MM.1S (cell line): ENCODE data around the gene GNA14.

Experiments used
- DNase-seq: peaks from one replicate; pipeline ENCODE4 v3.0.0-alpha.2; 2015
- H2AFZ ChIP-seq: fragments of 300-600 bp; sonication (generic); 2 replicates; pipeline ENCODE4 v1.6.0; 2016; ENCODE audit warnings: antibody characterized with exemption, low read length
- H3F3A ChIP-seq: fragments of 300-600 bp; sonication (generic); 2 replicates; pipeline ENCODE4 v1.6.1; 2016; ENCODE audit warnings: mild to moderate bottlenecking, antibody characterized with exemption, low read length, moderate library complexity, mixed read lengths; ENCODE audit not compliant: insufficient read depth
- H3K27ac ChIP-seq: fragments of 300-600 bp; sonication (generic); 2 replicates; pipeline ENCODE4 v1.5.1; 2016; ENCODE audit warnings: mild to moderate bottlenecking, low read length
- H3K27me3 ChIP-seq: fragments of 300-600 bp; sonication (generic); replicated peaks from 2 replicates; pipeline ENCODE4 v1.6.0; 2016; ENCODE audit warnings: low read length; ENCODE audit not compliant: insufficient read depth
- H3K36me3 ChIP-seq: fragments of 300-600 bp; sonication (generic); replicated peaks from 2 replicates; pipeline ENCODE4 v1.6.1; 2016; ENCODE audit warnings: mild to moderate bottlenecking, low read length, mixed read lengths; ENCODE audit not compliant: insufficient read depth
- H3K4me1 ChIP-seq: fragments of 300-600 bp; sonication (generic); 2 replicates; pipeline ENCODE4 v1.6.1; 2016; ENCODE audit warnings: low read length, mixed read lengths
- H3K4me2 ChIP-seq: fragments of 300-600 bp; sonication (generic); 2 replicates; pipeline ENCODE4 v1.6.0; 2016; ENCODE audit warnings: low read depth, low read length
- H3K4me3 ChIP-seq: fragments of 300-600 bp; sonication (generic); 2 replicates; pipeline ENCODE4 v1.5.1; 2016; ENCODE audit warnings: low read length, mixed read lengths
- H3K79me2 ChIP-seq: fragments of 300-600 bp; sonication (generic); 2 replicates; pipeline ENCODE4 v1.6.1; 2016; ENCODE audit warnings: mixed run types, low read length, mixed read lengths
- H3K9ac ChIP-seq: fragments of 300-600 bp; sonication (generic); 2 replicates; pipeline ENCODE4 v1.6.1; 2016; ENCODE audit warnings: low read length, mixed read lengths
- H3K9me2 ChIP-seq: fragments of 300-600 bp; sonication (generic); replicated peaks from 2 replicates; pipeline ENCODE4 v1.6.1; 2016; ENCODE audit warnings: mild to moderate bottlenecking, low read length, mixed read lengths; ENCODE audit not compliant: insufficient read depth
- H3K9me3 ChIP-seq: fragments of 300-600 bp; sonication (generic); replicated peaks from 2 replicates; pipeline ENCODE4 v1.6.1; 2016; ENCODE audit warnings: mild to moderate bottlenecking, low read length, mixed read lengths; ENCODE audit not compliant: insufficient read depth
- H4K20me1 ChIP-seq: fragments of 300-600 bp; sonication (generic); 2 replicates; pipeline ENCODE4 v1.6.1; 2016; ENCODE audit warnings: mild to moderate bottlenecking, low read length, moderate library complexity, mixed read lengths; ENCODE audit not compliant: insufficient read depth
- EZH2 ChIP-seq: fragments of 300-600 bp; sonication (generic); optimal IDR thresholded peaks from 2 replicates; pipeline ENCODE3; 2017; ENCODE audit warnings: low read depth, mild to moderate bottlenecking, antibody characterized with exemption, low read length, mixed read lengths
- EZH2phosphoT487 ChIP-seq: fragments of 300-600 bp; sonication (generic); IDR thresholded peaks from 2 replicates; pipeline ENCODE4 v1.6.1; 2018; ENCODE audit warnings: antibody characterized with exemption, low read length
- TF ChIP-seq, protein P1 (sequence below): fragments of 300-600 bp; sonication (generic); IDR thresholded peaks from 2 replicates; pipeline ENCODE4 v1.5.1; 2016; ENCODE audit warnings: antibody characterized with exemption, low read length, mixed read lengths

Gene GNA14

DNA sequence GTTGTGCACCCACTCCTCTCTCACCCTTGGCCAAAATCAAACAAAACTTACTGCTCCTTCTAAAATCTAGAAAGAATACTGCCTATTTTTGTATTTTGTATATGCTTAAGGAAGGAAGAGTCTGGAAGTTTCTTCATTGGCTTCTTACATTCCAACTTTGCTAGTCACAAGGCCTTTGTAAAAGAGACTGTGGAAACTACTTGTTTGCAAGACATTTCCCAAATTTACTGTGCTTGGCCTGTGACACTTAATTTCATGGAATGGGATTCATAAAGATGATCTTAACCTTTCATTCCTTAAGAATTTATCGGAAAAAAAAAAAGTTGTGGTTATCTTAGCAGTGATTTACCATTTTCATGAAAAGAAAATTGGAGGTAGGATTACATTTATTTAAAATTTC is 261.9 kb downstream of the GNA14 start:
- H3K9me3 ChIP-seq: no peaks in the 10 kb centered on the region
- H3K9me2 ChIP-seq: no peaks in the 10 kb centered on the region
- no peaks in the 10 kb centered on the region for H3F3A ChIP-seq
- no peak overlapping the region for H2AFZ ChIP-seq
- no peaks in the 10 kb centered on the region for H3K27me3 ChIP-seq
- no peaks in the 10 kb centered on the region for H4K20me1 ChIP-seq
- H3K4me3 ChIP-seq: no peak overlapping the region
- no peak overlapping the region for H3K4me2 ChIP-seq
- no peak overlapping the region for H3K27ac ChIP-seq
- H3K4me1 ChIP-seq: no peaks in the 10 kb centered on the region
- TF ChIP-seq, protein P1, sequence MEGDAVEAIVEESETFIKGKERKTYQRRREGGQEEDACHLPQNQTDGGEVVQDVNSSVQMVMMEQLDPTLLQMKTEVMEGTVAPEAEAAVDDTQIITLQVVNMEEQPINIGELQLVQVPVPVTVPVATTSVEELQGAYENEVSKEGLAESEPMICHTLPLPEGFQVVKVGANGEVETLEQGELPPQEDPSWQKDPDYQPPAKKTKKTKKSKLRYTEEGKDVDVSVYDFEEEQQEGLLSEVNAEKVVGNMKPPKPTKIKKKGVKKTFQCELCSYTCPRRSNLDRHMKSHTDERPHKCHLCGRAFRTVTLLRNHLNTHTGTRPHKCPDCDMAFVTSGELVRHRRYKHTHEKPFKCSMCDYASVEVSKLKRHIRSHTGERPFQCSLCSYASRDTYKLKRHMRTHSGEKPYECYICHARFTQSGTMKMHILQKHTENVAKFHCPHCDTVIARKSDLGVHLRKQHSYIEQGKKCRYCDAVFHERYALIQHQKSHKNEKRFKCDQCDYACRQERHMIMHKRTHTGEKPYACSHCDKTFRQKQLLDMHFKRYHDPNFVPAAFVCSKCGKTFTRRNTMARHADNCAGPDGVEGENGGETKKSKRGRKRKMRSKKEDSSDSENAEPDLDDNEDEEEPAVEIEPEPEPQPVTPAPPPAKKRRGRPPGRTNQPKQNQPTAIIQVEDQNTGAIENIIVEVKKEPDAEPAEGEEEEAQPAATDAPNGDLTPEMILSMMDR: no peak
- TF ChIP-seq EZH2phosphoT487 (no peak), EZH2 (no peak)
- H3K9ac ChIP-seq: no peak overlapping the region
- H3K79me2 ChIP-seq: no peaks in the 10 kb centered on the region
- H3K36me3 ChIP-seq: 0 out of 2 replicates have a peak, but pooled peaks cover 3% of the 10 kb centered on the region
- DNase-seq: no peak

DNA sequence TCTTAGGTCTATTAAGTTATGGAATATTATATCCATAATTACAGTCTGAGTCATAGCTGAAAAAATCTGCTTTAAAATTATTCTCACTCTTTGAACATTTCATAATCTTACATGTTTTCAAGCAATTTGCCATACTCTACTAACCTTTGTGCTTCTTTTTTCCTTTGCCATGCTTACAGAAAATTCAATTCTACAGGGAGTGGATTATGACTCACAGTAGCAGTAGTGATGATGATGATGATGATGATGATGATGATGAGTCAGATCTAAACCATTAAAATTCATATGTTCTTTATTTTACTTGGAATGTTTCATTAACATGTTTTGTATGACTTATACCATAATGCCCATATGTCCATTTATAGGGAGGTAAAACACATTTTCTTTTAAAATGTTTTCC is 263.7 kb downstream of the GNA14 start:
- no peak overlapping the region for H3K4me2 ChIP-seq
- no peak overlapping the region for H3K9ac ChIP-seq
- no peak for TF ChIP-seq EZH2phosphoT487
- TF ChIP-seq EZH2: no peak
- TF ChIP-seq, protein P1: no peak

DNA sequence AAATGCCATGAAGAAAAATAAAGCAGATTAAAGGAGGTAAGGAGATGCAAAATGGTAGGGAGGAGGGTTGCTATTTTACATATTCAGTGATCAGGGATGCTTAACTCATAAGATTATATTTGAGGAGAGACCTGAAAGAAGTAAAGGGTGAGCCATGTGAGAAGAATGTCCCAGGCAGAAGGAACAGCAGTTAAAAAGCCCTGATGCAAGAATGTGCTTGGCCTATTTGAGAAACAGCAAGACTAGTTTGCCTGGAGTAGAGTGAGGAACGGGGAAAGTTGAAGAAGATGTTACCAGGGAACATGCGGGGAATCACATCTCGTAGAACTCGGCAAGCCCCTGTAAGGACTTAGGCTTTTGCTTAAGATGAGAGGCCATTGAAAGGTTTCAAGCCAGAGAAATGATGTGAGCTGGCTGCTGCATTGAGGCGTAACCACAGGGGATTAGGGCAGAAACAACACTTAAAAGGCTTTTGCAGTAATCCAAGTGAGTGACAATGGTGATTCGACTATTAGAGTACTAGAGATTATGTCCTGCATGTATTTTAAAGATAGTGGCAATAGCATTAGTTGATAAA is 272.1 kb downstream of the GNA14 start:
- Histone ChIP-seq H3K4me3 (no peak overlapping the region), H3K27me3 (no peaks in the 10 kb centered on the region), H3K4me1 (no peaks in the 10 kb centered on the region), H3K4me2 (no peak overlapping the region), H3K27ac (no peak overlapping the region), H3F3A (no peaks in the 10 kb centered on the region), H3K9me2 (no peaks in the 10 kb centered on the region), H3K9me3 (no peaks in the 10 kb centered on the region), H4K20me1 (no peaks in the 10 kb centered on the region), H3K79me2 (no peaks in the 10 kb centered on the region), H3K36me3 (no peaks in the 10 kb centered on the region), H3K9ac (no peak overlapping the region), H2AFZ (no peak overlapping the region)
- TF ChIP-seq EZH2phosphoT487 (no peak), EZH2 (no peak)
- TF ChIP-seq, protein P1: no peak
- no peak for DNase-seq

More for the DNA sequence above, 263.7 kb downstream of the GNA14 start:
- Histone ChIP-seq H3K27me3 (no peaks in the 10 kb centered on the region), H3K9me3 (no peaks in the 10 kb centered on the region), H3K4me3 (no peak overlapping the region), H3K79me2 (no peaks in the 10 kb centered on the region), H3F3A (no peaks in the 10 kb centered on the region), H3K4me1 (no peaks in the 10 kb centered on the region), H3K27ac (no peak overlapping the region), H3K36me3 (0 out of 2 replicates have a peak, but pooled peaks cover 3% of the 10 kb centered on the region), H4K20me1 (no peaks in the 10 kb centered on the region), H2AFZ (no peak overlapping the region), H3K9me2 (no peaks in the 10 kb centered on the region)
- no peak for DNase-seq
